Duodenal mucosa (tissue), 2 donors: ENCODE data around the gene INPP5F.

Experiments used
- H3K27ac ChIP-seq: one replicate; pipeline ENCODE4 v1.7.0; 2013; ENCODE audit warnings: low read depth, low read length
- H3K27me3 ChIP-seq, 2 donors: one replicate each; pipeline ENCODE4 v1.7.0; 2013; ENCODE audit warnings: low read length in 2 of 2, control low read depth in 1 of 2; ENCODE audit not compliant: insufficient read depth in 2 of 2, control insufficient read depth in 1 of 2
- H3K36me3 ChIP-seq, 2 donors: one replicate each; pipeline ENCODE4 v1.7.0; 2013; ENCODE audit warnings: low read length in 2 of 2, control low read depth in 1 of 2; ENCODE audit not compliant: insufficient read depth in 2 of 2, control insufficient read depth in 1 of 2
- H3K4me1 ChIP-seq, 2 donors: one replicate each; pipeline ENCODE4 v1.7.0; 2013; ENCODE audit warnings: low read length in 2 of 2, control low read depth in 1 of 2; ENCODE audit not compliant: insufficient read depth in 2 of 2, control insufficient read depth in 1 of 2
- H3K4me3 ChIP-seq, 2 donors: one replicate each; pipeline ENCODE4 v1.7.0; 2013; ENCODE audit warnings: low read length in 2 of 2, low read depth in 1 of 2
- H3K9ac ChIP-seq, 2 donors: one replicate each; pipeline ENCODE4 v1.7.0; 2013; ENCODE audit warnings: low read length in 2 of 2, low read depth in 1 of 2
- H3K9me3 ChIP-seq, 2 donors: one replicate each; pipeline ENCODE4 v1.7.0; 2013; ENCODE audit warnings: low read length in 2 of 2, control low read depth in 1 of 2; ENCODE audit not compliant: control insufficient read depth in 1 of 2

INPP5F gene

DNA sequence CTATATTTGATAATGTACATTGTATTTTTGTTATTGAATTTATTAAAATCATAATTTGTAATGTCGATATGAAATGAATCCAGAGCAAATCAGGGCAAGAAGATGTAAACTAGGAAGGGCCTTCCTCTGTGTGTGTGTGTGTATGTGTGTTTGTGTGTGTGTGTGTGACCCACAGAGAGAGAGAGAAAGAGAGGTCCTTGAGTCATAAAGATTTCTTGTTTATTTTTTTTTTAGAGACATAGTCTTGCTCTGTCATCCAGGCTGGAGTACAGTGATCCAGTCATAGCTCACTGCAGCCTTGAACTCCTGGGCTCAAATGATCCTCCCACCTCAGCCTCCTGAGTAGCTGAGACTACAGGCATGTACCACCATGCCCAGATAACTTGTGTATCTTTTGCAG is 50.7 kb downstream of the INPP5F start:
- Histone ChIP-seq H3K9ac (no peak overlapping the region), H3K4me1 (no peaks in the 10 kb centered on the region), H3K27ac (no peak overlapping the region), H3K9me3 (no peaks in the 10 kb centered on the region), H3K4me3 (no peak overlapping the region), H3K36me3 (no peaks in the 10 kb centered on the region), H3K27me3 (no peaks in the 10 kb centered on the region)

DNA sequence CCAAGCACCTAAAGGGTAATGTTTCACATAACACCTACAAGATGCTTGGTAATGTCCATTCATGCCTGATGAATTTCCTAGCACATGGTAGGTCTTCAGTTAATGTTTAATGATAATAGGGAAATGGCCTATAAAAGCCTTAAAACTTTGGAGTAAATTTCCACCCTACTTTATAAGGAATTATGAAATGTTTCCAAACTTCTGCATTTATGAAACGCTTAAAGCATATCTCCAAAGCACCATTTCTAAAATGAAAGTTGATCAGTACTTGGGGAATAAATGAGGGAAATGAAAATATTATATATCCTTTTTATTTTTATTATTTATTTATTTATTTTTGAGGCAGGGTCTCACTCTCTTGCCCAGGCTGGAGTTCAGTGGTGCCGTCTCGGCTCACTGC is 51.8 kb downstream of the INPP5F start:
- no peaks in the 10 kb centered on the region for H3K9me3 ChIP-seq
- no peaks in the 10 kb centered on the region for H3K36me3 ChIP-seq
- H3K4me1 ChIP-seq: no peaks in the 10 kb centered on the region
- H3K4me3 ChIP-seq: no peak overlapping the region
- no peaks in the 10 kb centered on the region for H3K27me3 ChIP-seq
- H3K9ac ChIP-seq: no peak overlapping the region
- H3K27ac ChIP-seq: no peak overlapping the region

DNA sequence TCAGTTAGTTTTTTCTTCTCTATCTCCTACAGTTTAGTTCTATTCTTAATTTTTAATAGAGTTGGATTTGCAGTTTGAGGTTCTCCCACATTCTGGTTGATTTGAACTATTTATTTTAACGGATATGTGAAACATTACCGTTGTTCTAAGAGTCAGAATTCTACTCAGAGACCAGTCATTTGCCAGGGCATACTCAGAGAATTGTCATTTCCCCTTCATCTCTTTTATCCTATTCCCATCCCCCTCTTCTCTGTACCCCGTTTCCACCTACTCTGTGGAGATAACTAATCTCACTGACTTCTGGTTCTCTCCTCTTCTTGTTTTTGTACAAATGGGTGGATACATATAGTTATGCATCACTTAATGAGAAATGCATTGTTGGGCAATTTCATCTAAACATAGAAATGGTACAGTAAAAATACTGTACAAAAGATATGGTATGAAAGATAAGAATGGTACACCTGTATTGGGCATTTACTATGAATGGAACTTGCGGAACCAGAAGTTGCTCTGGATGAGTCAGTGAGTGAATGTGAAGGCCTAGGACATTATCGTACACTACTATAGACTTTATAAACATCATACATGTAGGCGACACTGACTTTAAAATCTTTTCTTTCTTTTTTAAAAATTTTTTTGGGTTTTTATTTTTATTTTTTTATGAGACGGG is 53.1 kb downstream of the INPP5F start:
- H3K36me3 ChIP-seq: no peaks in the 10 kb centered on the region
- H3K27me3 ChIP-seq: no peaks in the 10 kb centered on the region
- H3K27ac ChIP-seq: no peak overlapping the region
- peaks cover 0 to 4% of the 10 kb centered on the region in 2 donors for H3K4me1 ChIP-seq
- H3K9ac ChIP-seq: no peak overlapping the region
- H3K4me3 ChIP-seq: no peak overlapping the region
- no peaks in the 10 kb centered on the region for H3K9me3 ChIP-seq

- H3K27me3 ChIP-seq: no peaks in the 10 kb centered on the region
- no peaks in the 10 kb centered on the region for H3K36me3 ChIP-seq
- no peak overlapping the region for H3K9ac ChIP-seq
- no peak overlapping the region for H3K4me3 ChIP-seq
- no peak overlapping the region for H3K27ac ChIP-seq
- H3K9me3 ChIP-seq: no peaks in the 10 kb centered on the region
- peaks cover 0 to 4% of the 10 kb centered on the region in 2 donors for H3K4me1 ChIP-seq
These were observed 55.1 kb downstream of the INPP5F start for GRCh38 chr10:119780879-119781480.

DNA sequence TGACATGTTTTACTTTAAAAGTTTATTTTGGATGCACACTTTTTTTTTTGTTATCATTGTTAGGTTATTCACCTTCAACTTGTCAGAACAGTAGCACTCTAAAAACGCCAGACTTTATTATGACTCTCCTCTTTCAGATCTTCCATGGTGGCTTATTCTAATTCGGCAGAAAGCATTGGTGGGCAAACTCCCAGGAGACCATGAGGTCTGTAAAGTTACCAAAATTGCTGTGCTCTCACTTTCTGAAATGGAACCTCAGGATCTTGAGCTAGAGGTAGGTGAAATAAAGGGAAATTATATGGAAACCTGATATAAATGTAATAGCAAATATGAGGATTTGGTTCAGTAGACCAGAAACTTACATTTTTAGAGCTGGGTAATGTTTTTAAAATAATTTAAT is 55.6 kb downstream of the INPP5F start:
- Histone ChIP-seq H3K4me1 (peaks cover 0 to 4% of the 10 kb centered on the region in 2 donors), H3K9ac (no peak overlapping the region), H3K27ac (no peak overlapping the region), H3K4me3 (no peak overlapping the region), H3K27me3 (no peaks in the 10 kb centered on the region), H3K9me3 (no peaks in the 10 kb centered on the region), H3K36me3 (no peaks in the 10 kb centered on the region)

- no peak overlapping the region for H3K27ac ChIP-seq
- H3K9ac ChIP-seq: no peak overlapping the region
- H3K9me3 ChIP-seq: no peaks in the 10 kb centered on the region
- H3K36me3 ChIP-seq: no peaks in the 10 kb centered on the region
- no peaks in the 10 kb centered on the region for H3K27me3 ChIP-seq
- H3K4me1 ChIP-seq: peaks cover 0 to 4% of the 10 kb centered on the region in 2 donors
- no peak overlapping the region for H3K4me3 ChIP-seq
These were observed 57.3 kb downstream of the INPP5F start for GRCh38 chr10:119782981-119783664.

DNA sequence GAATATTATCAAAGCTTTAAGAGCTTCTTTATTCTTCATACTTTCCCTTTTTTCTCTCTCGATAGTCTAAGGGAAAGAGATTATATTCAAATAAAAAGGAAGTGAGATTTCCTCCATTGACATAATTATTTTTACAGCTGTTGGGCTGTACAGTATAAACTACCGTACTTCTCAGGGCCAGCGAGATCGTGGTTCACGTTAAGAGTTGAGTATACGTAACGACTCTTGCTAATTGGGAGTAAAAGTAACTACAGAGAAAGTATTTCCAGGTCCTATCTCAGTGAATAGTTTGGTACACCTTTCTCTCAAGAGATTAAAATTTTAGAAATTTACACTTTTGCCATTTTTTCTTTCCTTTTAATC is 57.8 kb downstream of the INPP5F start:
- H3K9me3 ChIP-seq: no peaks in the 10 kb centered on the region
- no peak overlapping the region for H3K9ac ChIP-seq

DNA sequence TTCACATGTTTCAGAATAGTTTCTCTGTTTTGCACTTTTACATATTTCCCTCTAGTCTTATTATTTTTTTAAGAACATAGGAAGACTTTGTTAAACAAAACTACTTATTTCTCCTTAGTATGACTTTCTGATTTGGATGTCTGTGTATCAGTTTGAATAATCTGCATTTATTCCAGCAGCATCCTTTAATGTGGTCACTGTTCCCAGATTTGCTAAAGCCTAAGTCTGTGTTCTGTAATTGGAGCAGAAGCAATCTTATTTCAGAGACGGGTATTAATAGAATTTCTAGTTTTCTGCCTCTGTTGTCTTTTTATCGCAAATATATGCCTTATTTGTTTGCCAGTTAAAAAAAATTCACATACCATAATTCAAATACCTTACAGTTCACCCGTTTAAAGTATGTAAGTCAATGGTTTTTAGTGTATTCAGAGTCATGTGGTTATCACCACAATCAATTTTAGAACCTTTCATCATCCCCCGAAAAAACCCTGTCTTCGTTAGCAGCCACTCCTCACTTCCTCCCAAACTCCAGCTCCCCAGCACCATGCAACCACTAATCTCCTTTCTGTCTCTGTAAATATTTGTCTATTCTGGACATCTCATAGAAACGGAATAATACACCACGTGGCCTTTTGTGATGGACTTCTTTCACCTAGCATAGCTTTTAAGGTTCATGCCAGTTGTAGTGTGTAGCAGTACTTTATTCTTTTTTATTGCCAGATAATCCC is 58.7 kb downstream of the INPP5F start:
- Histone ChIP-seq H3K27ac (no peak overlapping the region), H3K4me1 (peaks cover 0 to 4% of the 10 kb centered on the region in 2 donors), H3K4me3 (no peak overlapping the region), H3K9ac (no peak overlapping the region), H3K36me3 (no peaks in the 10 kb centered on the region), H3K9me3 (no peaks in the 10 kb centered on the region), H3K27me3 (no peaks in the 10 kb centered on the region)

More for the DNA sequence above, 57.8 kb downstream of the INPP5F start:
- Histone ChIP-seq H3K4me1 (peaks cover 0 to 4% of the 10 kb centered on the region in 2 donors), H3K27ac (no peak overlapping the region), H3K4me3 (no peak overlapping the region), H3K27me3 (no peaks in the 10 kb centered on the region), H3K36me3 (no peaks in the 10 kb centered on the region)

GRCh38 chr10:119786117-119786769 is 60.4 kb downstream of the INPP5F start:
- no peaks in the 10 kb centered on the region for H3K36me3 ChIP-seq
- H3K9me3 ChIP-seq: no peaks in the 10 kb centered on the region
- peaks cover 0 to 4% of the 10 kb centered on the region in 2 donors for H3K4me1 ChIP-seq
- no peaks in the 10 kb centered on the region for H3K27me3 ChIP-seq
- H3K4me3 ChIP-seq: no peak overlapping the region
- no peak overlapping the region for H3K27ac ChIP-seq
- H3K9ac ChIP-seq: no peak overlapping the region
